B cell (primary cell): ENCODE measurements around the gene BTAF1.

Source experiments
- EZH2 ChIP-seq: IDR thresholded peaks from 2 replicates; pipeline ENCODE4 v1.6.1; 2012; ENCODE audit warnings: borderline replicate concordance, low read depth, mild to moderate bottlenecking, moderate library complexity, low read length; ENCODE audit not compliant: insufficient read depth, poor library complexity, severe bottlenecking
- TF ChIP-seq, protein P1 (sequence below): fragments of 200-600 bp; IDR thresholded peaks from one replicate; pipeline ENCODE4 v1.8.0; 2022; ENCODE audit warnings: antibody characterized with exemption, mild to moderate bottlenecking

DNA sequence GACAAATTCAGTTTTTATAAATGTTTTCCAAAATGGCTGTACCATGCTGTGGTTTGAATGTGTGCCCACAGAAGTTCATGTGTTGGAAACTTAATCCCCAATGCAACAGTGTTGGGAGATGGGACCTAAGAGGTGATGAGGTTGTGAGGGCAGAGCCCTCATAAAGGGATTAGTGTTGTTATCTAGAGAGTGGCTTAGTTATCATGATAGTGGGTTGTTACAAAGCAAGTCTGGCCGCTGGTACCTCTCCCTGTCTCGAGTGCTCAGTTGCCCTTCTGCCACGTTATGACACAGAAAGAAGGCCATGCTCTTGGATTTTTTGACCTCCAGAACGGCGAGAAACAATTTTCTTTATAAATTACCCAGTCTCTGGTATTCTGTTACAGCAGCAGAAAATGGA lies 119.0 kb downstream of the BTAF1 start:
- TF ChIP-seq, protein P1, sequence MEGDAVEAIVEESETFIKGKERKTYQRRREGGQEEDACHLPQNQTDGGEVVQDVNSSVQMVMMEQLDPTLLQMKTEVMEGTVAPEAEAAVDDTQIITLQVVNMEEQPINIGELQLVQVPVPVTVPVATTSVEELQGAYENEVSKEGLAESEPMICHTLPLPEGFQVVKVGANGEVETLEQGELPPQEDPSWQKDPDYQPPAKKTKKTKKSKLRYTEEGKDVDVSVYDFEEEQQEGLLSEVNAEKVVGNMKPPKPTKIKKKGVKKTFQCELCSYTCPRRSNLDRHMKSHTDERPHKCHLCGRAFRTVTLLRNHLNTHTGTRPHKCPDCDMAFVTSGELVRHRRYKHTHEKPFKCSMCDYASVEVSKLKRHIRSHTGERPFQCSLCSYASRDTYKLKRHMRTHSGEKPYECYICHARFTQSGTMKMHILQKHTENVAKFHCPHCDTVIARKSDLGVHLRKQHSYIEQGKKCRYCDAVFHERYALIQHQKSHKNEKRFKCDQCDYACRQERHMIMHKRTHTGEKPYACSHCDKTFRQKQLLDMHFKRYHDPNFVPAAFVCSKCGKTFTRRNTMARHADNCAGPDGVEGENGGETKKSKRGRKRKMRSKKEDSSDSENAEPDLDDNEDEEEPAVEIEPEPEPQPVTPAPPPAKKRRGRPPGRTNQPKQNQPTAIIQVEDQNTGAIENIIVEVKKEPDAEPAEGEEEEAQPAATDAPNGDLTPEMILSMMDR, result no peak
- TF ChIP-seq EZH2, result no peak
